GM19025 (cell line): Measurements from ENCODE around the gene TMEM174.
"Not testable (repeated sequence)": the region's sequence is repeated elsewhere in the genome, so short reads cannot be mapped to it uniquely, and the experiment has no call there.

Experiments used
- ATAC-seq: cut with Tn5 transposase; IDR thresholded peaks from one replicate; pipeline ENCODE4 v1.9.1; 2021; ENCODE audit warnings: mild to moderate bottlenecking, low read depth, moderate library complexity; ENCODE audit not compliant: unreplicated experiment

Gene TMEM174

GRCh38 chr5:73215891-73216610 lies 43.1 kb downstream of the TMEM174 start:
- ATAC-seq, result peak; percentile 65

DNA sequence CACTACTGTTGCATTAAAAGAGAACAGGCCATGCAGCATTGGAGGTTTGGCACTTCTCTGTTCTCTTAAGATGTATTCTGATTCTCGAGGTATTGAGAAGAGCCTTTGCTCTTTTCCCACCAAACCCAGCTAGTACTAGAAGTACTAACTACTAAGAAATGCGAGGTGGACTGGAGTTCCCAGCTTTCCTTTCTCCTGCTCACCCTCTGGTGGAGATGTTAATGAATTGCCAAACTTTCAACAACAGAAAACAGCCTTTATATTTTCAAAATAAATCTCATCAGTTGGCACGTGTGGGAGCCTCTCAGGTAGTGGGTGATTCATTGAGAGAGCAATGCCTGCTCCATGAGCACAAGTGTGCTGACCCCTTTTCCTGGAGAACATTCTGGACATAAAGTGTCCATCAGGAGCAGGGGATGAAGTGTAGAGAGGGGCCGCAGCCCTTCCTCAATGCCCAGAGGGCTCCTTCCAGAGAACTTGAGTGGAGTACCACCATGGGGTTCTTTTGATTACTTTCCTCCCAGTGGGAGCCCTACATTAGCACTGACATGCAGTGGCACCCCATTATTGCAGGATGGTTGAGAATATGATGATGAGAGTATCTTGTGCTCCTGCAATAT lies 45.7 kb downstream of the TMEM174 start:
- no peak for ATAC-seq

DNA sequence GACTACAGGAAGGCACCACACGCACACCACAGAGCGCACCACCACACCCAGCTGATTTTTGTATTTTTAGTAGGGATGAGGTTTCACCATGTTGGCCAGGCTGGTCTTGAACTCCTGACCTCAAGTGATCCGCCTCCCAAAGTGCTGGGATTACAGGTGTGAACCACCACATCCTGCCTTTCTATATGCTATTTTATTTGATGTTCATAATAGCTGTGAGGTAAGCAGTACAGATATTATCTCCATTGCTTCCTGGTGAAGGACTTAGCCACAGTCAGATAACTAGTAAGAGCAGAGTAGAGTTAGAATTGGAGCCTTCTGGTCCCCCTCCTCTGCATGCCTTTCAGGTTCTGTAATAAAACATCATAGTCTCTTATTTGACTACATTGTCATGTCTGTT lies 46.3 kb downstream of the TMEM174 start:
- ATAC-seq, result not testable (repeated sequence)

- no peak for ATAC-seq
Measured at GRCh38 chr5:73221161-73221560, 48.2 kb downstream of the TMEM174 start.

DNA sequence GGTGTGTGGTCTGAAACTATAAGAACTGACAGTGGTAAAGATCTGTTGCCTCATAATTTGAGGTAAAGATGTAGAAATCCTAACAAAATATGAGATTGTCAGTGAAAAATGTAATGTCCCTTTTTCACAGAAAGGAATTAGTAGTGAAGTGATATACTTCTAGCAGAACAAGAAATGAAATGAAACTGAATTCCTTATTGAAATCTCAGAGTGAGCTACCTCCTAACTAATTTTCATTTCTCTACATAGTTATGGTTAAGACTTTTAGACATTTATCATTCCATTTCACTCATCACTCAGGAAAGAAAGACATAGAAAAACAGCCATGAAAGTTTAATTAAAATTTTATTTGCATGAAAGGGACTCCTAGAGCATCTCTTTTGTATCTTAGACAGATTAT lies 48.7 kb downstream of the TMEM174 start:
- no peak for ATAC-seq

- no peak for ATAC-seq
Measured at GRCh38 chr5:73222173-73222572, 49.2 kb downstream of the TMEM174 start.
